SW 1271 (cell line): ENCODE results near the gene EVA1C.
"Not testable (repeated sequence)": the region's sequence is repeated elsewhere in the genome, so short reads cannot be mapped to it uniquely, and the experiment has no call there.

ENCODE experiments used
- DNase-seq, 2 experiments: peaks; one replicate each; lab custom pipeline; 2025; lab: John Stamatoyannopoulos, UW

The EVA1C gene

DNA sequence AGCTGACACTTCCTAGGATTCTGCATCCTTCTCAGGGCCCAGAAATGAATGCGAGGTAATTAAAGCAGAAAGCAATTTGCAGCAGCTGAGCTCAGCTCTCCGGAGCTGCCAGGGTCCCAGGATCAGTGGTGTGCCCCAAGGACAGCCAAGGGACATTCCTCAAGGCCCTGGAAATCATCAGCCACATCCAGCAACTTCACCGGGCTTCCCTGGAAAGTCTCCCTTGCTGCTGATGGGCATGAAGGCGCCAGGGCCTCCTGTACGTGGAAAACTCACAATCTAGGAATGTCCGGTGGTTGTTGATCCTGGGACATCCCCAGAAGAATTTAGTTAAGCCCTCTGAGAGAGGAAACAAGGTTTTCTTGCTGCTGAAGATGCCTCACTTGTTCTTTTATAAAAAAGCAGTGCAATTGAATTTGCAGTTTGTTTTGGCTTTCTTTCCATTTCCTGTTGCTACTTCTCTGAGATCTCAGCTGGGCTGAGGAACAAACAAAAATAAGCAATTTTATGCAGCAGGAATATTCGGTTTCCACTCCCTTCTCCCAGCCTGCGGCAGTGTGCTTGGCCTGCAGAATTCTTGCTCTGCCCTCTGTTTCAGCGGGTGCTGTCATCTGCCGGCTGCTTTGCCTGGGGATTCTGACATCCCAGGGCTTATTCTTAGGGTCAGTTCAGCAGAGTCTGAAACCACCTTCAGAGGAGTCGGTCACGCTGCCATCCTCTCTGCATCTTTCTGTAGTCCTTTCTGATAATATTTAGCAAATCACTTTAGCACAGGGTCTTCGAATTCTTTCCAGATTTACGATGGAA lies 86.9 kb downstream of the EVA1C start:
- no peak for DNase-seq

DNA sequence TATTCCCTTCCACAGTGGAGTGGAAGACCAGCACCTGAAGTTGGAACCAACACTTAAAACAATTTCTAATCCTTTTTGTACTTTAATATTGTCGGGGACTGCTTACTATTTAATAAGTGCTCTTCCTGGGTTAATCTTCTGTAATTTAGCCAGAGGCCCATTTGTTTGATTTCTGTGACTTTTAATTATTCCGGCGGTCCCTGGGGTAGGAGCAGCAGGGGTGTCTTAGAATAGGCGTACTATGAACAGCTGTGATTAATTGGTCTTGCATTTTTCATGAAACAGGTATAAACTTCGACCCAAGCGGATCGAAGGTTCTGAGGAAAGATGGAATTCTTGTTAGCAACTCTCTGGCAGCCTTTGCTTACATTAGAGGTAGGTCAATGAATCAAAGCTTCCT lies 91.1 kb downstream of the EVA1C start:
- DNase-seq, result not testable (repeated sequence)

- DNase-seq, result not testable (repeated sequence)
Observed at GRCh38 chr21:32505767-32506166, 93.3 kb downstream of the EVA1C start.

GRCh38 chr21:32506411-32506965 lies 94.0 kb downstream of the EVA1C start:
- not testable (repeated sequence) for DNase-seq

- no peak for DNase-seq
Observed at GRCh38 chr21:32507342-32507919, 94.9 kb downstream of the EVA1C start.

DNA sequence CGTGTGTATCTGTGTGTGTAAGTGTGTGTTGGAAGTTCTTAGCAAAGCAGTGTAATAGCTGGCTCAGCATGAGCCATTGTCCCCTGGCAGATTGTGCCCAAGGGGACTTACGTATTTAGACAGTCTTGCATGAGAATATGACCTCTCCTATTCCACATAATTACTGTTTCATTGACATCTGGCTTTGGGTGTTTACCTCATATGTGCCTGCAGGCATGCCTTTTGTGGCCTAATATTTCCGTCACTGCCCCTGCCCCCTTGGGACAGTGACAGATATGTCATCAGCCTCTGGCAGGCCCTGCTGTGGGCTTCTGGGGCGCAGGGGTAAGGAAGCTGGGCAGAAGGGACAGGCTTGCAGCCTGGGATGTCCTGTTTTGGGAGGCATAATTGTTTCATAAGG lies 95.5 kb downstream of the EVA1C start:
- DNase-seq, result not testable (repeated sequence)

DNA sequence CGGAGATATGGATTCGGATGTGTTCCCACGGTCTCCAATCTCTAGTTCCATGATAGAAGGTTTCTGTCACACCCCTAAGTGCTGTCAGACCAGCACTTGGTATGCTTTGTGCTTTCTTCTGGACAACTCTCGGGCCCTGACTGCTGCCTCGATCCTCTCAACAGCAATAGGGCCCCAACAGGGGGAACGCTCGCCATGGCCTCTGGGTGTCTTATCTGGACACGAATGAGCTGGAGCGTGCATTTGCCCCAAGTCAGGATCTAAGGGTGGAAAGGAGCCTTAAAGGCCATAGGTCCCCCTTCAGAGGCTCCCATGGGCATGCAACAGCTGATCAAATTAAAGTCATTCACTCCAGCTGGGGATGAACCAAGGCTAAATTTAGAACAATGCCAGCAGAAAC lies 96.1 kb downstream of the EVA1C start:
- DNase-seq, result no peak

DNA sequence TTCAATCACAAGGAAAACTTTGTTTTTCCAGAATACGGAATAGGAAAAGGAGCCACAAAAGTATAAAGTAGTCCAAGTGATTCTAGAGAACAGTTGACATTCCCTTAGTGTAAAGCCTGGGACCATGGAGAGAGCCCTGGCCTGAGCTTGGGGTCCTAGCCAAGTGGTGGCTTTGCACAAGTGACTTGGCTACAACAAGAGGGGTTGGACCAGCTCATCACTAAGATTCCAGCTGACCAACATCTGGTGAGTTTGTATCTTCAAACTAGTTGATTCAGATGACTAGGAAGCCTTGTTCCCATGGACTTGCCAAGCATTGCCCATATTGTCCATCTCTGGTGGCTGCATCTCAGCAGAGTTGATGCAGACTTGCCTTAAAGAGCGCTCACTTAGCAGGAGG lies 96.5 kb downstream of the EVA1C start:
- not testable (repeated sequence) for DNase-seq

GRCh38 chr21:32514275-32515055 lies 102.0 kb downstream of the EVA1C start:
- no peak for DNase-seq

DNA sequence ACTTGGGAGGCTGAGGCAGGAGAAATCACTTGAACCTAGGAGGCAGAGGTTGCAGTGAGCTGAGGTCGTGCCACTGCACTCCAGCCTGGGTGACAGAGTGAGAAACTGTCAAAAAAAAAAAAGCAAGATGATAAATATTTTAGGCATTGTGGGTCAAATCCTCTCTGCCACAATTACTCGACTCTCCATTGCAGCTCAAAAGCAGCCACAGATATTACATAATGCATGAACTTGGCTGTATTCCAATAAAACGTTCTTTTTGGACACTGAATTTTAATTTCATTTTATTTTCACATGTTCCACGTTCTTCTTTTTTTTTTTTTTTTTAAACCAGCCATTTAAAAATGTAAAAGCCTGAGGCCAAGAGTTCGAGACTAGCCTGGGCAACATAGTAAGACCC lies 103.4 kb downstream of the EVA1C start:
- no peak for DNase-seq

DNA sequence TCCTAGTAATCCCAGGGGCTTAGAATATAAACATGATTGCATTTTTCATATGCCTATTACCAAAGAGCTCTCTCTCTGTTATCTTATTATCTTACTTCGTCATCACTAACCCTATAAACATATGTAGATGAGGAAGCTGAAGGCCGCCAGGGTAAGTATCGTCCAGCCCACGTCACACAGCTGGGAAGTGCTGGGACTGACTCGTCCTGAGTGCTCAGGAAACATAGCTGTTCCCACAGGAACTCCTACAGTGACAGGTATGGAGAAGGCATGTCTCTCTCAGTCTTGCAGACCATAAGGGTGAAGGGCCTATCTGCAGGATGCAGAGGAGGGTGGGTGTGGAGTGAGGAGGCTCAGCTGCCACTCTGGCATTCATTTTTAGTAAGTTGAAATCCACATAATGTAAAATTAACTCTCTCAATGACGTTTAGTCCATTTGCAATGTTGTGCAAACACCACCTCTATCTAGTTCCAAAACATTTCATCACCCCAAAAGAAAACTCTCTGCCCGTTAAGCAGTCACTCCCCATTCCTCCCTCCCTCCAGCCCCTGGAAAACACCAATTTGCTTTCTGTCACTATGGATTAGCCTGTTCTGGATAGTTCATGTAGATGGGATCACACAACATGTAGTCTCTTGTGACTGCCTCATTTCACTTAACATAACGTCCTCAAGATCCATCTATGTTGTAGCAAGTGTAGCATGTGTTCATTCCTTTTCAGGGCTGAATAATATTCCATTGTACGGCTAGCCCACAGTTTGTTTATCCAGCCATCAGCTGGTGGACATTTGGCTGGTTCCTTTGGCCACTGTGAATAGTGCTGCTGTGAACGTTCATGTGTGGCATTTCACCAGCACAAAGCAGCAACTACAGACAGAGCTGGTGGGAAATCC lies 104.5 kb downstream of the EVA1C start:
- peak in 1 of 2 experiments; percentile 3 for DNase-seq

- DNase-seq, result no peak
Observed at GRCh38 chr21:32519945-32520874, 107.7 kb downstream of the EVA1C start.

DNA sequence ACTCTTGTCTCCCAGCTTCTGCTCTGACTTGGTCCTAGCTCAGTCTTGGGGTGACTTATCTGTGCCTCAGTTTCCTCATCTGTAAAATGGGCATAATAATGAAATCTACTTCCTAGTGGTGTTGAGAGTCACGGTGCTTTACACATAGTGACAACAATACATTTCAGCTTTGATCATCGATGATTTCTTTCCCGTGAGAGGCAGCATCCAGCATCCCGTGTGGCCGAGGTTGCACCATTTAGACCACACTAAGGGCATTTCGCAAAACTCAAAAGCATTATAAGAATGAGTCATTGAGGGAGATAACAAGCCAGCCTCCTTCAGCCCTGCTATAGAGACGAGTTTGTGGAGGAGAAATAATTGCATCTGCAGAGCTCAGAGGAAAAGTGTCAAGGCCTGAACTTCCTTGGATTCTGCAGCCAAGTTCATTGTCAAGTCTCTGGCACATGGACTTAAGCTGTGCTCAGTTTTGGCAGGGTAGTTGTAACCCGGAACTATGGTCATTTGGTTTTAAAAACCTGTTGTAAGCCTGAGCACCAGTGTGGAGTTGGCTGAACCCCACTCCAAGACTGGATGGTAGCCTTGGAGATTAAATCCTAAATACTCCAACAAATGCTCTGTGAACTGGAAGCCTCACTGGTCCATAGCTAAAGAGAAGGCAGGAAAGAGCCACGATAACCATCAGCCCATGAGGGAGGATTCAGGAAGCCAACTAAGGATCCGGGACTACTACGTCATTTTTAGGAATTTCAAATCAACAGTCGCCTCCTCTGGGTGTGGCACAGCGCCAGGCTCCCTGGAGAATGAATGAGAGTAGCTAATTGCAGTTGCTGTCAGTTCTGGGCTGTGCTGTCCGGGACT lies 108.6 kb downstream of the EVA1C start:
- no peak for DNase-seq

DNA sequence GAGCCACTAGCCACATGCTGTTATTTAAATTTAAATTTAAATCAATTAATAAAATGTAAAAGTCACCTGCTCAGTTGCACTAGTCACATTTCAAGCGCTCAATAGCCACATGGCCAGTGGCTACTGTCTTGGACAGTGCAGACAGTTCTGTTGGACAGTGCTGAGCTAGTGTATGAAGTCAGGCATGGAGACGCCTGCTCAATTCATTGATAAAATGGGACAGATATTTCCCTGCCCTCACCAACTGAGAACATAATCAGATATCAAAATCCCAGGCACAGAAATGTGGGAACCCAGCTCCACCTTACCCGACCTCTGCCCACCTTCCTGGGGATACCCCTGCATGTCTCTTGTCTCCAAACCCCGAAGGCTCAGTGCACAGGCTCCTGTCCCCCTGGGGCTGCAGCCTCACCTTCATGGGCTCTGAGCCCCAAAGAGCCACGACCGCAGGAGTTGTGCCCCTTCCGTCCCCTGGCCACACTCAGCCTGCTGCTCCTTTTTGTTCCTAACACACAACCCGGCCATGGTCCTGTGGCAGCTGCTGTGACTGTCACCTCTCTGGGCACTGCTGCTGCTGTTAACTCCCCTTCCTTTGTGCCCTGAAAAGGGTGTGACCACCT lies 109.3 kb downstream of the EVA1C start:
- no peak for DNase-seq

DNA sequence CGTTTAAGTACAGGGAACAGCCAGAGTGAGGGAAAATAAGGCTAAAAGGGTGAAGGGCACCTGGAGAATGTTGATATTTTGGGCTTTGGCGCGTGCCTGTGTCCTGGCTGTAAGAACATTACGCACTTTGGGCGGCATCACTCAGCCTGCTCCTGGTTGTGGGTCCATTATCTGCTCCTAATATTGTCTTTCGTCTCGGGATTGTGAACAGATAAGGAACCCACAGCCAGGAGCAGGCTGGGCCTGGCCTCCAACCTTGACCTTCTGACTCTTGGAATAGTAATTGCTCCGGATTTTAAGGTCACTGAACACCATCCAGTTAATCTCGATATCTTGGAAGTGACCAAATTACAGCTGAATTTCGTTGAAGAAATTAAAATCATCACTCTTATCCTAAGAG lies 111.0 kb downstream of the EVA1C start:
- DNase-seq, result no peak

DNA sequence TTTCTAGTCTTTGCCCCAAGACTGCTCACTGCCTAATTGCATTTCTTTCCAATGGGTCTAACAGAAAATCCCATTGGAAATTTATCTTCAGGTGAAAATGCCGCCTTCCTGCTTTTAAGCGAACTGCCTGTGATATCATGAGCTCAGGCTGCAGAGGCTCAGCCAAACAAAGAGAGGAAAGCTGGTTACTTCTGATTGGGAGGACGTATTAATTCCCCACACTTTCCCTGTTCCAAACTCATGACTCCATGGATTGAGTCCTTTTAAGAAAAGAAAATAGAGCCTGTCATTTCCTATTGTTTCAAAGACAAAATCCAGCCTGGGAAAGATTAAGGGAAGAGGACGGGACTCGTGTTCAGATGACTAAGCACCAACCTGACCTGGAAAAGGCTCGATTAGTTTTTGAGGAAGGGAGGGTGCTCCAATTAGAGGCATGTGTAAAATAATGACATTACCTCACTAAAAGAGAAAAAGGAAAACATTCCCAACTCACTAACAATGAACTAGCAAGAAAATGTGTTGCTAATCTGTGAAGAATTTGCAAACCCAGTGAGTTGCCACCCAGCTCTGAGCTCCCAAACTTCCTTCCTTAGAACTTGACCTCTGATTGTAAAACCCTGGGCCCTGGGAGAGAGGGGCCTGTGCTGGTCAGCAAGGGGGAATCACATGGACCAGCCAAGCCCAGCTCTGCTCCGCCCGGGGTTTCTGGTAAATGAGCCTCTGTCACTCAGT lies 111.6 kb downstream of the EVA1C start:
- no peak for DNase-seq

DNA sequence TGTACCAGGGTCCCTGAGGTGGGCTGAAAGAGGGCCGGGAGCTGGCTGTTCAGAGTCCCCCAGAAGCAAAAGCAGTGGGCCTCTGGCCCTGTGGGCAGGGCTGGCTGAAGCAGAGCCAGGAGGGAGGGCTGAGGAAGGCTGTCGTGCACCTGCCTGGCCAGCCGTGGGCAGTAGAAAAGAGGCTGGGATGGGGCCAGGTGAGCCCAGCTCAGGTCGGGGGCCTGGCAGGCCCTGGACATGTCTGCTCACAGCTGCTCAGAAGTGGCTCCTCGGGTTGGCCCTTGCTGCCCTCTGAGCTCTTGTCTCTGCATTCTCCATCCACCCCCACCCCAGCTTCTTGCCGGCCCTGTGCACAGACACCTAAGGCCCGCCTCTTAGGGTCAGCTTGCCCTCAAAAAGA lies 112.8 kb downstream of the EVA1C start:
- DNase-seq, result no peak

DNA sequence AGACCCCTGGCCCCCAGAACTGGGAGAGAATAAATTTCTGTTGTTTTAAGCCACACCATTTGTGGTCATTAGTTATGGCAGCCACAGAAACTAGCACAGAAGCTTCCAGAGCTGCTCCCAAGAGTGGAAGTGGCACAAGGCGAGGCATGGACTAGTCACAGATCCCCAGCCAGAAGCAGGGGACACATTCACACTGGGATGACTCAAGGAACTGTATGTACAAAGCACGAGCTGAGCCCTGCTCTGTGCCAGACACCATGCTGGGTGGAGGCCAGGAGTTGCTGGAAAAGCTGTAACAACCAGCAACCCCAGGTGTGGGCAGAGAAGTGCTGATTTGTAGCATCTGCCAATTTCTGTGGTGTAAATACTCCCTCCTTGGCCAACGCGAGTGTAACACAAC lies 117.2 kb downstream of the EVA1C start:
- DNase-seq, result no peak
